Tibial nerve (tissue), 4 donors: ENCODE results near the gene PRMT5. TPM values are rescaled to one million over a fixed set of nuclear protein-coding genes. Genes with fewer than 3 reads are reported as not detected.
A peak's percentile ranks its signal among the peaks of the same experiment; 100 is the strongest.

Experiments used
- DNase-seq, 2 donors: peaks; one replicate each; pipeline ENCODE4 v3.0.0-alpha.2; 2019; ENCODE audit warnings: low spot score in 2 of 2
- H3K27ac ChIP-seq, 4 donors: fragments of 200-600 bp; sonication (generic) in 3 of 4; one replicate each; pipeline ENCODE4 v1.5.1; 2017 to 2019; ENCODE audit warnings: mild to moderate bottlenecking in 1 of 4
- H3K27me3 ChIP-seq, 2 donors: fragments of 200-600 bp; sonication (generic) in 1 of 2; one replicate each; pipeline versions ENCODE4 v1.5.1 to v1.6.0; 2017 to 2019
- H3K36me3 ChIP-seq, 3 donors: fragments of 200-600 bp; sonication (generic); one replicate each; pipeline ENCODE4 v1.5.1; 2018 to 2019
- H3K4me1 ChIP-seq, 4 donors: fragments of 200-600 bp; sonication (generic) in 3 of 4; one replicate each; pipeline ENCODE4 v1.5.1; 2017 to 2019
- H3K4me3 ChIP-seq, 4 donors: fragments of 200-600 bp; sonication (generic) in 3 of 4; one replicate each; pipeline ENCODE4 v1.5.1; 2017 to 2019; ENCODE audit warnings: mild to moderate bottlenecking in 1 of 4, moderate library complexity in 1 of 4
- H3K9me3 ChIP-seq, 4 donors: fragments of 200-600 bp; sonication (generic) in 3 of 4; one replicate each; pipeline ENCODE4 v1.5.1; 2017 to 2019
- CTCF ChIP-seq, 5 experiments: fragments of 200-600 bp in 3 of 5; fragments of 450-650 bp in 2 of 5; sonication (generic) in 3 of 5; IDR thresholded peaks; one replicate each; pipeline ENCODE4 v1.5.1; 2016 to 2019; ENCODE audit warnings: antibody characterized with exemption in 5 of 5, mild to moderate bottlenecking in 3 of 5, moderate library complexity in 2 of 5
- EP300 ChIP-seq, 2 donors: sonication (generic); formaldehyde crosslinking; IDR thresholded peaks; one replicate each; pipeline ENCODE4 v1.6.1; 2017; ENCODE audit warnings: antibody characterized with exemption in 2 of 2, mild to moderate bottlenecking in 1 of 2
- POLR2A ChIP-seq, 2 donors: fragments of 450-650 bp; IDR thresholded peaks; one replicate each; pipeline ENCODE4 v1.6.1; 2017; ENCODE audit warnings: antibody characterized with exemption in 2 of 2, mild to moderate bottlenecking in 2 of 2, moderate library complexity in 2 of 2
- WGBS, 2 donors: methylation state at CpG; one replicate each; pipeline ENCODE4 v1.1.5; 2018; 5-methylcytosine and 5-hydroxymethylcytosine counted together
- total RNA-seq, 4 donors: library from RNA; depleted of rRNA; stranded (reverse); fragments of >200 nt; gene quantifications; one replicate each; pipeline ENCODE4 v1.1.0, GENCODE V29; 2016

Gene PRMT5
- total RNA-seq, 4 donors from 2014 or later: 60.6 to 82.5 (median 76.8) TPM

- 39 to 42% methylated on average over 10 of the region's 10 CpGs for WGBS, 2 donors
- Histone ChIP-seq H3K4me3 (peak overlapping the region; percentile 75 to 99 (median 97)), H3K36me3 (peaks cover 0 to 49% (median 32%) of the 10 kb centered on the region in 3 donors), H3K9me3 (no peaks in the 10 kb centered on the region), H3K27me3 (no peaks in the 10 kb centered on the region), H3K4me1 (peaks cover 0 to 55% (median 16%) of the 10 kb centered on the region in 4 donors), H3K27ac (peak overlapping the region; percentile 96 to 100 (median 99))
- TF ChIP-seq CTCF (IDR thresholded peaks at IDR 0.05) (no peak), EP300 (IDR thresholded peaks at IDR 0.05) (no peak), POLR2A (IDR thresholded peaks at IDR 0.05) (no peak)
- no peak for DNase-seq
Observed at GRCh38 chr14:22872833-22873520, 56.2 kb downstream of the PRMT5 start.

GRCh38 chr14:22872033-22872832 lies 56.9 kb downstream of the PRMT5 start:
- Histone ChIP-seq H3K4me3 (peak overlapping the region; percentile 75 to 99 (median 97)), H3K9me3 (no peaks in the 10 kb centered on the region), H3K36me3 (peaks cover 0 to 42% (median 25%) of the 10 kb centered on the region in 3 donors), H3K27me3 (no peaks in the 10 kb centered on the region), H3K4me1 (peaks cover 0 to 55% (median 16%) of the 10 kb centered on the region in 4 donors), H3K27ac (peak overlapping the region; percentile 96 to 100 (median 99))
- WGBS, 2 donors: 1 to 2% methylated on average over 20 to 22 of the region's 45 CpGs
- peak; percentile 82 to 91 for DNase-seq
- peak in 1 of 2 donors; percentile 61 for TF ChIP-seq EP300 (IDR thresholded peaks at IDR 0.05)
- peak; percentile 91 to 96 (median 95) for TF ChIP-seq CTCF (IDR thresholded peaks at IDR 0.05)
- TF ChIP-seq POLR2A (IDR thresholded peaks at IDR 0.05): no peak

DNA sequence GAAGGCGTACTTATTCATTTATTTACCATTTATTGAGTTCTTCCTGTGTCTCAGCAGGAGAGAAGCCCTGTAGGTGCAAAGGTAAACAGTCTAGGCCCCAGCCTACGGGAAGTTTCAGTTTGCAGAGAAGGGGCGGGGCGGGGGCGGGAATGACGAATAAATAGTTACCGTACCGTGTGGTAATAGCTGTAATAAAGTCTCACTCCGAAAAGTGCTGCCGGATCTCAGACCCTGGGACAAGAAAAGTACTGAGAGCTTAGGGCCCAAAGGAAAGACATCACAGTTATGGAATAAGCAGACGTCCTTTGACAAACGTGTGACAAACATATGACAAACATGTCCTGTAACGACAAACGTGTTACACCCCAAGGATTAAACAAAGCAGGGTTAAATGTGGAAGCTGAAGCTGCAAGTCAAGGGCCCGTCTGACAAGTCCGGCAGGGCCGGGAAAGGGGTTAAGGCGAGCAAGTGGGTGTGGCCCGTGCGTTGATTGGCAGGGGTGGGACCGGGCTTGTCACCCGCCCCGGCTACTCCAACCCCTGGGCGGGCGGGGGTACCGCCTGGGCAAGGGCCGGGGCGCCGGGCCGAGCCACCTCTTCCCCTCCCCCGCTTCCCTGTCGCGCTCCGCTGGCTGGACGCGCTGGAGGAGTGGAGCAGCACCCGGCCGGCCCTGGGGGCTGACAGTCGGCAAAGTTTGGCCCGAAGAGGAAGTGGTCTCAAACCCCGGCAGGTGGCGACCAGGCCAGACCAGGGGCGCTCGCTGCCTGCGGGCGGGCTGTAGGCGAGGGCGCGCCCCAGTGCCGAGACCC lies 57.7 kb downstream of the PRMT5 start, which contains the start of gene LRP10:
LRP10 (plus strand) TSS at position 517 of the 809 bp plus-strand sequence. CDS start 564 bp downstream, outside the sequence.
- H3K4me3 ChIP-seq: peak within 1 kb of the TSS; percentile 75 to 99 (median 97)
- H3K4me1 ChIP-seq: peaks cover 0 to 53% (median 16%) of the 10 kb centered on the region in 4 donors
- no peaks in the 10 kb centered on the region for H3K27me3 ChIP-seq
- peak; percentile 75 to 93 for TF ChIP-seq EP300 (IDR thresholded peaks at IDR 0.05)
- TF ChIP-seq POLR2A (IDR thresholded peaks at IDR 0.05): peak; percentile 57 to 93
- TF ChIP-seq CTCF (IDR thresholded peaks at IDR 0.05): peak in 1 of 5 experiments; percentile 31
- 0% methylated on average over 39 to 41 of the region's 50 CpGs for WGBS, 2 donors
- no peaks in the 10 kb centered on the region for H3K9me3 ChIP-seq
- peak; percentile 85 to 89 for DNase-seq
- peaks cover 0 to 34% (median 17%) of the 10 kb centered on the region in 3 donors for H3K36me3 ChIP-seq
- peak within 1 kb of the TSS; percentile 96 to 100 (median 99) for H3K27ac ChIP-seq

GRCh38 chr14:22870811-22871223 lies 58.4 kb downstream of the PRMT5 start:
- TF ChIP-seq CTCF (IDR thresholded peaks at IDR 0.05) (no peak), EP300 (IDR thresholded peaks at IDR 0.05) (no peak), POLR2A (IDR thresholded peaks at IDR 0.05) (no peak)
- DNase-seq: no peak
- Histone ChIP-seq H3K9me3 (no peaks in the 10 kb centered on the region), H3K4me1 (peaks cover 0 to 47% (median 16%) of the 10 kb centered on the region in 4 donors), H3K27me3 (no peaks in the 10 kb centered on the region), H3K27ac (peak overlapping the region; percentile 96 to 100 (median 99)), H3K4me3 (peak overlapping the region; percentile 75 to 99 (median 97)), H3K36me3 (peaks cover 0 to 27% (median 12%) of the 10 kb centered on the region in 3 donors)
- 10 to 13% methylated on average over 1 of the region's 1 CpG for WGBS, 2 donors

Other genes with a start within 250 kb of the PRMT5 start
- 10 to 100 TPM; 65.5 to 79.6 (median 69.6) TPM for gene OXA1L, start 162.7 kb downstream of the PRMT5 start, total RNA-seq
- gene SLC7A7, start 113.9 kb downstream of the PRMT5 start, total RNA-seq: 10 to 100 TPM in 3 of 4 donors, 1 to 10 TPM in 1; 8.4 to 39.8 (median 19.0) TPM
- gene MRPL52, start 99.5 kb downstream of the PRMT5 start, total RNA-seq: 10 to 100 TPM; 26.7 to 44.0 (median 30.2) TPM
- gene MMP14, start 92.8 kb downstream of the PRMT5 start, total RNA-seq: 100 to 1,000 TPM; 101 to 222 (median 145) TPM
- gene LRP10, start 57.6 kb downstream of the PRMT5 start, total RNA-seq: 100 to 1,000 TPM in 2 of 4 donors, 10 to 100 TPM in 2; 82.3 to 151 (median 97.0) TPM
- gene REM2, start 46.2 kb downstream of the PRMT5 start, total RNA-seq: under 1 TPM in 2 of 4 donors, not detected in 2; 0.42 to 0.44 TPM
- gene RBM23, start 10.2 kb downstream of the PRMT5 start, total RNA-seq: 100 to 1,000 TPM in 3 of 4 donors, 10 to 100 TPM in 1; 81.9 to 633 (median 298) TPM
- gene HAUS4, start 27.7 kb upstream of the PRMT5 start, total RNA-seq: 100 to 1,000 TPM in 1 of 4 donors, 10 to 100 TPM in 3; 52.1 to 104 (median 74.3) TPM
- gene AJUBA, start 53.2 kb upstream of the PRMT5 start, total RNA-seq: 10 to 100 TPM; 22.8 to 33.5 (median 28.4) TPM
- gene C14orf93, start 80.8 kb upstream of the PRMT5 start, total RNA-seq: 10 to 100 TPM in 1 of 4 donors, 1 to 10 TPM in 3; 8.4 to 18.6 (median 9.5) TPM
- gene PSMB5, start 105.5 kb upstream of the PRMT5 start, total RNA-seq: 100 to 1,000 TPM in 3 of 4 donors, 10 to 100 TPM in 1; 90.2 to 154 (median 113) TPM
- gene PSMB11, start 112.8 kb upstream of the PRMT5 start, total RNA-seq: not detected
- gene CDH24, start 128.1 kb upstream of the PRMT5 start, total RNA-seq: 10 to 100 TPM in 1 of 4 donors, 1 to 10 TPM in 3; 3.9 to 11.1 (median 6.0) TPM
- 100 to 1,000 TPM in 3 of 4 donors, 10 to 100 TPM in 1; 96.5 to 143 (median 108) TPM for gene ACIN1, start 165.8 kb upstream of the PRMT5 start, total RNA-seq
- gene C14orf119, start 166.1 kb upstream of the PRMT5 start, total RNA-seq: 10 to 100 TPM; 15.5 to 35.1 (median 21.7) TPM
- not detected for gene CIROP, start 175.6 kb upstream of the PRMT5 start, total RNA-seq
- gene CEBPE, start 189.9 kb upstream of the PRMT5 start, total RNA-seq: not detected